Activated CD4-positive, alpha-beta T cell treated with anti-CD3 and anti-CD28 coated beads, Interleukin-2, Interleukin-6, amounts not matched to agents 100 ng/mL and 50 ng/mL, durations not matched to agents 16 hours and 8 hours (primary cell): ENCODE results near the gene RAB3GAP2.
"Not testable (repeated sequence)": the region's sequence is repeated elsewhere in the genome, so short reads cannot be mapped to it uniquely, and the experiment has no call there.

Source experiments
- DNase-seq: peaks from one replicate; pipeline ENCODE4 v3.0.0-alpha.2; 2020

The RAB3GAP2 gene

DNA sequence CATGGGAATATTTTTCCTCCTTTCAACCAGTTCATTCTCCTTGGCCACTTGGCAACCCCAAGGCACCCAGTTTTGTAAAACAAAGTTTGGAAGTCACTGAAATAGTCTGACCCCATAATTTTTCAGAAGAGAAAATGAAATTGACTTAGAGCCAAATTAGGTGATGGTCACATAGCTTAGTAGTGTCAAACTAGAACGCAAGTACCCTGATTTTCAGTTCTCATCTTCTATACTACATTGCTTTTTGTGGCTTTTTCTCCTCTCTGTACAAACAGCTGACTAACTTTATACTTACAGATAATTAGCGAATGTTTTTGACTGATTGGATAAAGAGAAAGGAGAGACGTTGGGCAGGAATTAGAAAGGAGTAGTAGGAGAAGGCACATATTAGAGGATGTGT, 145.2 kb downstream of the RAB3GAP2 start:
- DNase-seq, result no peak

DNA sequence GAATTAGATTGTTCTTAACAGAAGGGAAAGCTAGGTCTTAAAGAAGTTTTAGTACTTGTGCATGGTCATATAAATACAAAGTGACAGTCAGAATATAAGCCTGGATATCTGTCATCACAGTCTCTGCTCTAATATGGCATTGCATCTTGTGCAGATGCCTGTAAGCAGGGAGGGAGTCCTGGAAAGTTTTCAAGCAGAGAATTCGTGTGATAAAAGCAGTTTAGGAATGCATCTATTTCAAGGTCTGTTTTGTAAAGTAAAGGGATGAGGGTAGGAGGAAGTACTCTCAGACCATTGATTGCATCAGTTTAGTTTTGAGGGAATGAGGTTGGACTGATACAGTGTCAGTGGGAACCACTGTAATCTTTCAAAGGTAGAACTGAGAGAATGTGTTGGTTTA, 147.7 kb downstream of the RAB3GAP2 start:
- DNase-seq, result no peak

DNA sequence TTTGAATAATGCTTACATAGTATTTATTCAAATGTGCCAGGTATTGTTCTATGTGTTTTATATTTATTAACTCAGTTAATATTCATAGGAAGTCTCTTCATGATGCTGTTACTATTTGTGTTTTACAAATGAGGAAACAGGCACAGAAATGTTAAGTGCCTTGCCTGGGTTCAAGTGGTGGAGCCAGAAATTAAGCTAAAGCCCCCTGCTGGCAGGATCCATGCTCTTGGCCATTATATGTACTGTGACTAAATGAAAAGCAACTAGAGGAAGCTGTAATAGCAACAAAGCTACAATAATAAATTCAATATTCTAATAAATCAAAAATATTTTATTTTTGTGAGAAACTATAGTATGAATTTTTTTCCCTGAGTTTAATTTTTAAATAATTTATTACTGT, 148.4 kb downstream of the RAB3GAP2 start:
- peak; percentile 26 for DNase-seq

DNA sequence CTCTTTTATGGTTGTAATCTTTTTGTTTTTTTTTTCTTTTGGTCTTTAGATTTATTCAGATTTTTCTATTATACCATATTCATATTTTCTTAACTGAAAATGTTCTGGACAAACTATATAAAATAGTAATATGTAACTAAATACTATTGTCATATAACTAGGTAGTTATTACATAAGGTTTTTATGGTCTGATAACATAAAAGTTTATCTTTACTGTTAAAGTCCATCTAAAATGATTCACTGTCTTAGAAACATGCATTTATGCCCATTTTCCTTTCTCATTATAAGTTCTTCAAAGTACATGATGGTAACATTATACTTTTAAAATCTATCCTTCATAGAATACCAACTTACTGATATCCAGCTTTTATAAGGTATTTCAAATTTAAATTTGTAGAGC, 149.2 kb downstream of the RAB3GAP2 start:
- DNase-seq, result no peak

DNA sequence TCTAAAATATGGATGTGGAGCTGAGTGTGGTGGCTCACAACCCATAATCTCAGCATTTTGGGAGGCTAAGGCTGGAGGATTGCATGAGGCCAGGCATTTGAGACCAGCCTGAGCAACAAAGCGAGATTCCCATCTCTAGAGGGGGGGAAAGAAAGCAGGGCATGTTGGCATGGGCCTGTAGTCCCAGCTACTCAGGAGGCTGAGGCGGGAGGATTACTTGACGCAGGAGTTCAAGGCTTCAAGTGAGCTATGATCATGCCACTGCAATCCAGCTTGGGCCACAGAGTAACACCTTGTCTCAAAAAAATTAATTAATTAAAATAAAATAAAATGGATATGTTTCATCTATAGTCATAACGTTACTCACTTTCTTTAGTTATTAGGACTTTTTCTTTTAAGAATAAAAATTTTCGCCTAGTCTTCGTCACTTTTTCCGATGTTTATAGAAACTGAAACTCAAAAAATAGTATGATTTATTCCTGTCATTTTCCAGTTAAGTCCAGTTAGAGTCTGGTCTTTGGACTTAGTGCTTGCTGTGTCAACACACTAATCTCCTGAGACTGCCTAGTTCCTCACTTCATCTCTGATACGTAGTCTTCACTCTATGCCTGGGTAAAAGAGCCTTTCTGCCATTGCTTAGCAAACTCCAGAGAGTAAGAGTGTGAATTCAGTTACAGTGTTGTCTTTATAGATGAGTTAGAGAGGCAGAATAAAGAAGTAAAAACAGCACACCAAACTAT, 150.3 kb downstream of the RAB3GAP2 start:
- DNase-seq, result no peak

DNA sequence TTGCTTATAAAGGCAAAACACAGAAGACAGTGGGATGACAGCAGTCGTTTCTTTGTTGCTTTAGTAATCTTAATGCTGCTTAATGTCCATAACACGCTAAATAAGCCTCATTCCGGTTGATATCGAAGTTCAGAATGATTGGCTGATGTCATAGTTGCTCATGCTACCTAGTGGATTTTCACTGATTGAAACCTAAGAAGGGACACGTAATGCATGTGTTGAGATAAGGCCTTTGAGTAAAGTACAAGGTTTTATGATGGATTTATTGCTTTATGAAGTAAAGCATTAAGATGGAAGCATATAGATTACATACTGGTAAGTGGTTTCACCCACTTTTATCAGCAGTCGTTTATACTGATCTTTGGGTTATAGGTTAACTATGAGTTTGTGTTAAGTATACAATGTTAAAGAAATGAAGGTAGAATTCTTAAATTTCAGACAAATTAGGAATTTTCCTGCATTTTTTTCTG, 153.2 kb downstream of the RAB3GAP2 start:
- no peak for DNase-seq

DNA sequence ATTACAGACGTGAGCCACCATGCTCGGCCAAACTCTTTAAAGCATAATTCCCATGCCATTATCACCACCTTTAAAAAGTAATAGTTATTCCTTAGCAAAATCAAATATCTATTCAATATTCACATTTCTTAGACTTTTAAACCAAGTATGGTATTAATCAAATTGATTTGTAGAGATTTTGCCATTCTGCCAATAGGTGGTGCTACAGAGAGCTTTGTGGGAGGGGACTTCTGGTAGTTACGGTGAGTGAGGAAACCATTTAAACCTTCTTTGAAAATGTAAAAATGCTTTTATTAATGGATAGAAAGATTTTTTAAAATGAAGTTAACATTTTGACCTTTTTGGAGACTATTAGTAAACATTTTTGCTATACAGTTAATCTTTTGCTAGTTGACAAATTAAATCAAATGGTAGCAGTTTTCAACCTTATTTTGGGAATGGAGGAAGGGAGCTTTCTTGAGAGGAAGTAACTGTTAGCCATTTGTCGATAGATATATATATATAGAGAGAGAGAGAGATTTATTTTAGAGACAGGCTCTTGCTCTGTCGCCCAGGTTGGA, 159.0 kb downstream of the RAB3GAP2 start:
- peak; percentile 63 for DNase-seq

DNA sequence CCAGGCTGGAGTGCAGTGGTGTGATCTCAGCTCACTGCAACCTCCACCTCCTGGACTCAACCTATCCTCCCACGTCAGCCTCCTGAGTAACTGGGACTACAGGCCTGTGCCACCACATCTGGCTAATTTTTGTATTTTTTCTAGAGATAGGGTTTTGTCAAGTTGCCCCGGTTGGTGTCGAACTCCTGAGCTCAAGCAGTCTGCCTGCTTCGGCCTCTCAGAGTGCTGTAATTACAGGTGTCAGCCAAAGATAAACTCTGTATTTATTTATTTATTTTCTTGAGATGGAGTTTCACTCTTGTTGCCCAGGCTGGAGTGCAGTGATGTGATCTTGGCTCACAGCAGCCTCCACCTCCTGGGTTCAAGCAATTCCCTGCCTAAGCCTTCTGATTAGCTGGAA, 159.7 kb downstream of the RAB3GAP2 start:
- not testable (repeated sequence) for DNase-seq

DNA sequence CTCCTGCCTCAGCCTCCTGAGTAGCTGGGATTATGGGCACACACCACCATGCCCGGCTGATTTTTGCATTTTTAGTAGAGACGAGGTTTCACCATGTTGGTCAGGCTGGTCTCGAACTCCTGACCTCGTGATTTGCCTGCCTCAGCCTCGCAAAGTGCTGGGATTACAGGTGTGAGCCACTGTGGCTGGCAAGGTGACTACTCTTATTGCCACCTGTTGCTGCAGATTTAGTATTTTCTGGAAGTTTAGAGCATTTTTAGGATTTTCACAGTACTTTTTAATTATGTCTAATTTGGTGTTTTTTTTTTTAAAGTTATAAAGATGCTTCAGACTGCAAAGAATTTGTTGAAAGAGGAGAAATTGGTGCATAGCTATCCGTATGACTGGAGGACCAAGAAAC, 161.8 kb downstream of the RAB3GAP2 start:
- not testable (repeated sequence) for DNase-seq

DNA sequence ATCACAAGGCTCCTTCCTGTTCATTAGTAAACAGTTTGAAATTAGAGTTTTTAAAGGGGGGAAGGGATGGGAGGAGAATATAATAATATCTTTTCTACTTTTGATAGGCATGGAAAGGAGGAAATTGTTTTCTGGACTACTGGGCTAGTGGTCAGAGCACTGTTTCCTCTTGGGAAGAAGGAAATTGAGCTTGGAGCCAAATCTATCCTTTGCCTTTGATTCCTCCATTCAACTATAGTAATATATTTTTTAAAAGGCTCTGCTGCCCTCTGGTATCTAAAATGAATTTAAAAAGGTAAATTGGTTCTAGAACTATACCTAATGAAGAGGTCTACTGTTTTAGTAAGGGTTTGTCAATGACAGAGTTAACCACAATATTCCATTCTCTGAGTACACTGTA, 172.4 kb downstream of the RAB3GAP2 start:
- no peak for DNase-seq
